HEK293T (cell line): Measurements from ENCODE around the gene IKZF5.

Source experiments
- FOXK2 ChIP-seq: fragments of 450-650 bp; IDR thresholded peaks from 2 replicates; pipeline ENCODE4 v1.6.1; 2016; ENCODE audit warnings: mild to moderate bottlenecking
- L3MBTL2 ChIP-seq: fragments of 450-650 bp; conservative IDR thresholded peaks from 2 replicates; pipeline ENCODE4 v1.6.1; 2016; ENCODE audit warnings: mild to moderate bottlenecking
- PKNOX1 ChIP-seq: fragments of 450-650 bp; IDR thresholded peaks from 2 replicates; pipeline ENCODE4 v1.6.1; 2016
- SP1 ChIP-seq: fragments of 450-650 bp; IDR thresholded peaks from 2 replicates; pipeline ENCODE4 v1.6.1; 2017
- TARDBP ChIP-seq: fragments of 450-650 bp; IDR thresholded peaks from 2 replicates; pipeline ENCODE4 v1.6.1; 2016

GRCh38 chr10:122988501-122988900 is 20.1 kb downstream of the IKZF5 start:
- no peak for TF ChIP-seq FOXK2
- TF ChIP-seq L3MBTL2, result no peak
- TF ChIP-seq PKNOX1, result no peak
- no peak for TF ChIP-seq SP1
- TF ChIP-seq TARDBP, result no peak
